GDM1 (cell line): ENCODE measurements around the gene LILRB4.
"Not testable (repeated sequence)": the region's sequence is repeated elsewhere in the genome, so short reads cannot be mapped to it uniquely, and the experiment has no call there.

Experiments used
- DNase-seq: peaks from one replicate; lab custom pipeline; 2025; lab: John Stamatoyannopoulos, UW

LILRB4 gene

DNA sequence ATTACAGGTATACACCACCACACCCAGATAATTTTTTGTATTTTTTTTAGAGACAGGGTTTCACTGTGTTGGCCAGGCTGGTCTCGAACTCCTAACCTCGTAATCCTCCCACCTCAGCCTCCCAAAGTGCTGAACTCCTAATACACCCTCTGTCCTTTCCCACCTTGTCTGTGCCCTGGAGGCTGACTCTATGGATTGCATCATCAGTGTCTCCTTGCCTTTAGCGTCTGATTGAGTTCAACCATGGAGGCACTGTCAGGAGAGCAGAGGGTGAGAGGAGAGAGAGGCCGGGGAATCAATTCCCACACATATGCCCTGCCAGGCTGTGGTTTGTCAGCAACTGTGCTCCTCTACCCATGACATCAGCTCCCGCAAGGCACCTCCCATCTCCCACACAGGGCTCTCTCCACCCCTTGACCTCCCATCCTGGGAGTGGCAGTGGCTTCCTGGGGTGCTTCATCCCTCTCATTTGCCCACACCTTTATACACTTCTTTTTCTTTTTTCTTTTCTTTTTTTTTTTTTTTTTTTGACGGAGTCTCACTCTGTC, 12.6 kb upstream of the LILRB4 start:
- DNase-seq, result no peak

- DNase-seq, result no peak
These were observed 9.5 kb upstream of the LILRB4 start for GRCh38 chr19:54653181-54653809.

GRCh38 chr19:54654447-54655321, 8.1 kb upstream of the LILRB4 start:
- no peak for DNase-seq

- DNase-seq, result no peak
These were observed 3.5 kb upstream of the LILRB4 start for GRCh38 chr19:54659300-54659699.

DNA sequence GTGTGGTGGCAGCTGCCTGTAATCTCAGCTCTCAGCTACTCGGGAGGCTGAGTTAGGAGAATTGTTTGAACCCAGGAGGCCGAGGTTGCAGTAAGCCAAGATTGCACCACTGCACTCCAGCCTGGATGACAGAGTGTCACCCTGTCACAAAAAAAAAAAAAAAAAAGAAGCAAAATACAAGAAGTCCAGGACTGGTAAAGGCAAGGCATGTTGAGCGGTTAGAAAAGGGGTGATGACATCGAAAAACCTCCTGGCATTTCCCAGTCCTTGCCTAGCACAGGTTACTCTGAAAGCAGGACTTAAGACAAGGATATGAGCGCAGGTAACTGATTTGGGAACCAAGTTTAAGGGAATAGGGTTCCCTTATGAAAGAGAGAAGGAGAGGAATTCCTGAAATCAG, 2.5 kb upstream of the LILRB4 start:
- no peak for DNase-seq

DNA sequence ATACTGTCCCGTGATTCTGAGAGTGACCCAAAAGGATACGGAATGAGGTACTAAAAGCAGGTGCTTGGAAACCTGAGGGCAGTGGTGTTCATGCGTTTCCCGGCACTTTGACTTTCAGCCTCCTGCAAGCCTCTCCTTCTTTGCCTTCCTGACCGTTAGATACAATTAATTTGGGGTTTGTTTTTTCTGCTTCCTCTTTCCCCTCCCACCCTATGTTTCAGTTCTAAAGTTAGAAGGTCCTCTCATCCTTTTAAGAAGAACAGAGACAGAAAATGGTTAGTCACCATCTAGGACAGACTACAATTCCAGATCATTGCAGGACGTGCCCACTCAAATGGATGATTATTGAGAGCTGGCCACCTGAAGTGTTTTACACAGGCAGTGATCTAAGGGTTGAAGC, 1.8 kb upstream of the LILRB4 start:
- DNase-seq, result no peak

- no peak for DNase-seq
These were observed 821 bp upstream of the LILRB4 start for GRCh38 chr19:54661846-54662481.

- DNase-seq, result no peak
These were observed 2.7 kb downstream of the LILRB4 start for GRCh38 chr19:54665530-54665929.

DNA sequence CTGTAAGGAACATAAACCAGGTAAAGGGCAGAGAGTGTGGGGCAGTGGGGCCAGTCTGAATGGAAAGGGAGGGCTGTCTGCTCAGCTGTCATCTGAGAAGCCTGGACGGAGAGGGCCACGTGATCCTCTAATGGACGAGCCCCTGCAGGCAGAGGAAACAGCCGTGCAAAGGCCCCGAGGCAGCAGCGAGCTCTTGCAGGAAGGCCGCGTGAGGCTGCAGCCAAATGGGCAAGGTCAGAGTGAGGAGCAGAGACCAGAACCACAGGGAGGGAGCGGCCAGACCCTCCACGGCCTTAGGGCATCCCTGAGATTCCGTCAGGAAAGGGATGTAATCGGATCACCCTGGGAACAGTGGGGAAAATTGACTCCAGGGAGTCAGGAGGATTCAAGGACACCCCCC, 4.4 kb downstream of the LILRB4 start:
- DNase-seq, result no peak

DNA sequence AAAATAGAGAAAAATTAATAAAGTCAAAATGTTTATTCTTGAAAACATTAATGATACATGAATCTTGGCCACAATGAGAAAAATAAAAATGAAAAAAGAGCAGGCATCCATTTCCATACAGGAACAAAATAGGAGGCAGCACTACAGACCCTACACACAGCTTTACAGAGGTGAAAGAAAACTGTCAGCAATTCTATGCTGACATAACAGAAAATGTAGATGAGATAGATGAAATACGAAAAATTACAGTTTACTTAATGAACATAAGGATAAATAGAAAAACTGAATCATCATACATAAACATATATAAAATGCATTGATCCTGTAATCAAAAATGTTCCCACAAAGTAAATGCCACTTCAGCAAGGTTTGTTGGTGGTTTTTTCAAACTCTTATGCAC, 5.6 kb downstream of the LILRB4 start:
- no peak for DNase-seq

- no peak for DNase-seq
These were observed 8.0 kb downstream of the LILRB4 start for GRCh38 chr19:54670576-54671357.

DNA sequence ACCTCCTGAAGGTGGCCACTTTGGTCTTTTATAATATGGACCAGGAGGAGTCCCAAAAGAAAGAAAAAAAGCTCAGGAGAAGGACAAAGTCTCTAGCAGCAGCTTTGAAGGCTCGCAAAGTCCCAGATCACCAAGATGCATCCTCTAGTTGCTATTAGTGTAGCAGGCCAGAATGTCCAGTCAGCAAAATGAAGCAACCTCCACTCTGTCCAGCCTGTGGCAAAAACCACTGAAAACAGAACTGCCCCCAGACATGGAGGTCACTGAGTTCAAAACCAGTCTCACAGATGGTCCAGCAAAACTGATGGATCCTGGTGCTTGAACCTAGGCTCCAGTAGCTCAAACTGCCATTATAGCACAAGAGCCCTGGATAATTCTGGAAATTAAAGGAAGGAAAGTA, 10.4 kb downstream of the LILRB4 start:
- no peak for DNase-seq

GRCh38 chr19:54674021-54674617, 11.3 kb downstream of the LILRB4 start:
- no peak for DNase-seq

GRCh38 chr19:54676210-54676834, 13.5 kb downstream of the LILRB4 start:
- DNase-seq, result peak; percentile 16

- DNase-seq, result no peak
These were observed 14.4 kb downstream of the LILRB4 start for GRCh38 chr19:54677217-54677616.

- not testable (repeated sequence) for DNase-seq
These were observed 18.8 kb downstream of the LILRB4 start for GRCh38 chr19:54681596-54681995.

GRCh38 chr19:54682306-54682856, 19.6 kb downstream of the LILRB4 start:
- no peak for DNase-seq

GRCh38 chr19:54684527-54684926, 21.7 kb downstream of the LILRB4 start:
- DNase-seq, result peak; percentile 42

DNA sequence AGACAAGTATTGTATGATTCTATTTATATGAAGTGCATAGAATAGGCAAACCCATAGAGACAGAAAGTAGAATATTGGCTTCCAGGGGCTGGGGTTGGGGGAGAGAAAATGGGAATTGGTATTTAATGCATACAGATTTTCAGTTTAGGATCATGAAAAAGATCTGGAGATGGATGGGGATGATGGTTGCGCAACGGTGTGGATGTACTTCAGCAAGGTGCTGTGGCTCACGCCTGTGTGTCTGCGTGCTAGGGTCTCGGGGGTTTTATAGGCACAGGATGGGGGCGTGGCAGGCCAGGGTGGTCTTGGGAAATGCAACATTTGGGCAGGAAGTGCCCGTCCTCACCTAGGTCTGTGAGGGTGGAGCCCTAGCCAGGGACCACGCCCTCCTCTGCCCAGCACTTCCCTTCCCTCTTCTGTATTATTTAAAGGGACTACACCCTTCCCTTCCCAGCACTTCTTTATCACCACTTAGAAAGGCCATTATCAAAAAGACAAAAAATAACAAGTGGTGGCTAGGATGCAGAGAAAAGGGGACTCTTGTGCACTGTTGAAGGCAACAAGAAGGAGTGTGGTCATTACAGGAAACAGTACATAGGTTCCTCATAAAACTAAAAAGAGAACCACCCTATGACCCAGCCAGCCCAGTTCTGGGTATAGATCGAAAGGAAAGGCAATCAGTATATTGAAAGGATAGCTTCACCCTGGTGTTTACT, 29.0 kb downstream of the LILRB4 start:
- DNase-seq, result no peak

DNA sequence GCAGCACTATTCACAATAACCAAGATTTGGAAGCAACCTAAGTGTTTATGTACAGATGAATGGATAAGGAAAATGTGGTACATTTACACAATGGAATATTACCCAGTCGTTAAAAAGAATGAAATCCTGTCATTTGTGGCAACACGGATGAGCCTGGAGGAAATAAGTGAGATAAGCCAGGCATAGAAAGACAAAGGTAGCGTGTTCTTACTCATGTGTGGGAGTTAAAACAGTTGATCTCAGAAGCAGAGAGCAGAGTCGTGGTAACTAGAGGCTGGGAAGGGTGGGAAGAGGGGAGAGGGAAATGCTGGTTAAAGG, 29.5 kb downstream of the LILRB4 start:
- DNase-seq, result no peak
